Body of pancreas (tissue), 4 donors: ENCODE measurements around the gene GRM4.

Experiments used
- POLR2A ChIP-seq, 3 donors: fragments of 450-650 bp; IDR thresholded peaks; one replicate each; pipeline ENCODE4 v1.6.1; 2016; ENCODE audit warnings: antibody characterized with exemption in 3 of 3, mild to moderate bottlenecking in 2 of 3
- TF ChIP-seq, protein P1 (sequence below), 7 experiments: fragments of 450-650 bp in 4 of 7; fragments of 200-600 bp in 3 of 7; sonication (generic) in 3 of 7; IDR thresholded peaks; one replicate each; pipeline ENCODE4 v1.5.1; 2016 to 2019; ENCODE audit warnings: antibody characterized with exemption in 7 of 7

DNA sequence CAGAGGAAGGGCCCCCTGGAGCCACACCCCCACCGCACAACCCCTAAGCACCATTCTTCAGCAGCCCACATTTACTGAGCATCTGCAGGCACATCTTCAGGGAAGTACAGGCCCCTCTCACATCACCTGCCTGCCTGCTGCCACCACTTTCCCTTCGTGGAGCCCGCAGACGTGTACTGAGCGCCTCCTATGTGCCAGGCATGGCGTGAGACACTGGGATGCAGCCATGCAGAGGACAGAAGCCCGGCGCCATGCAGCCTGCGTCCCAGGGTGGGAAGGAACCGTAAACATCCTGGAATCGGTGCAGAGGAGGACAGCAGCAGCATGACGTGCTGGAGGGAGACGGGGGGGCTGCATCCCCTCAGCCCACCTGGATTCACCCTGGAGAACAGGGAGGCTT lies 78.1 kb downstream of the GRM4 start:
- TF ChIP-seq, protein P1, sequence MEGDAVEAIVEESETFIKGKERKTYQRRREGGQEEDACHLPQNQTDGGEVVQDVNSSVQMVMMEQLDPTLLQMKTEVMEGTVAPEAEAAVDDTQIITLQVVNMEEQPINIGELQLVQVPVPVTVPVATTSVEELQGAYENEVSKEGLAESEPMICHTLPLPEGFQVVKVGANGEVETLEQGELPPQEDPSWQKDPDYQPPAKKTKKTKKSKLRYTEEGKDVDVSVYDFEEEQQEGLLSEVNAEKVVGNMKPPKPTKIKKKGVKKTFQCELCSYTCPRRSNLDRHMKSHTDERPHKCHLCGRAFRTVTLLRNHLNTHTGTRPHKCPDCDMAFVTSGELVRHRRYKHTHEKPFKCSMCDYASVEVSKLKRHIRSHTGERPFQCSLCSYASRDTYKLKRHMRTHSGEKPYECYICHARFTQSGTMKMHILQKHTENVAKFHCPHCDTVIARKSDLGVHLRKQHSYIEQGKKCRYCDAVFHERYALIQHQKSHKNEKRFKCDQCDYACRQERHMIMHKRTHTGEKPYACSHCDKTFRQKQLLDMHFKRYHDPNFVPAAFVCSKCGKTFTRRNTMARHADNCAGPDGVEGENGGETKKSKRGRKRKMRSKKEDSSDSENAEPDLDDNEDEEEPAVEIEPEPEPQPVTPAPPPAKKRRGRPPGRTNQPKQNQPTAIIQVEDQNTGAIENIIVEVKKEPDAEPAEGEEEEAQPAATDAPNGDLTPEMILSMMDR (IDR thresholded peaks at IDR 0.05) = no peak
- TF ChIP-seq POLR2A (IDR thresholded peaks at IDR 0.05) = no peak
